Fibroblast of skin of left biceps (primary cell): ENCODE data around the gene HAL.

Experiments used
- DNase-seq, 2 experiments: peaks; one replicate each; pipeline ENCODE4 v3.0.0-alpha.2; 2013; ENCODE audit warnings: low read depth in 2 of 2

Gene HAL, protein sequence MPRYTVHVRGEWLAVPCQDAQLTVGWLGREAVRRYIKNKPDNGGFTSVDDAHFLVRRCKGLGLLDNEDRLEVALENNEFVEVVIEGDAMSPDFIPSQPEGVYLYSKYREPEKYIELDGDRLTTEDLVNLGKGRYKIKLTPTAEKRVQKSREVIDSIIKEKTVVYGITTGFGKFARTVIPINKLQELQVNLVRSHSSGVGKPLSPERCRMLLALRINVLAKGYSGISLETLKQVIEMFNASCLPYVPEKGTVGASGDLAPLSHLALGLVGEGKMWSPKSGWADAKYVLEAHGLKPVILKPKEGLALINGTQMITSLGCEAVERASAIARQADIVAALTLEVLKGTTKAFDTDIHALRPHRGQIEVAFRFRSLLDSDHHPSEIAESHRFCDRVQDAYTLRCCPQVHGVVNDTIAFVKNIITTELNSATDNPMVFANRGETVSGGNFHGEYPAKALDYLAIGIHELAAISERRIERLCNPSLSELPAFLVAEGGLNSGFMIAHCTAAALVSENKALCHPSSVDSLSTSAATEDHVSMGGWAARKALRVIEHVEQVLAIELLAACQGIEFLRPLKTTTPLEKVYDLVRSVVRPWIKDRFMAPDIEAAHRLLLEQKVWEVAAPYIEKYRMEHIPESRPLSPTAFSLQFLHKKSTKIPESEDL

DNA sequence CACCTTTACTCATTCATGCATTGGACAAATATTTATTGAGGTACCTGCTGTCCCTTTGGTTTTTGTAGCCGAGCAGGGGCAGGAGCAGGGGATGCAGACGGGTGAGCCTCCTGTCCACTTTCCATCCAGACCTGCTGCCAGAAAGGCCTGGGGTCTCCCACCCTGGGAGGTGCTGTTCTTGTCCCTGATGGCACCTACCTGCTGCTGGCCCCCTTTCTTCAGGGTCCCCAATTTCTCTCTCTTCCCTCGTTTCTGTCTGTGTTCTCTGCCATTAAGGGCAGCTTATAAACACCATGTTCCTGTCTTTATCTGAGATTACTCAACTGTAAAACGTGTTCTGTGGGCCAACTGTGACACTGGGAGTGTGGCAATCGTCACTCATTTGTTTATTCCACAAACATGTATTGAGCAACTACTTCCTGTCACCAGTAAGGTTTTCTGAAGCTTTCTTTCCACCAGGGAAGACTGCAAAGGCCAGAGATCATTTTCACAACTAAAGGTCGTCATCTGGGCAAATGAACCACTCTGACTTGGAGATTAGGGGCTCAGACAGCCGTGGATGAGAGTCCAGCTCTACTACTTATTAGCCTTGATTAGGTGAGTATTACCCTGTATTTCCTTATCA, at the start of gene HAL:
Gene HAL (minus strand): TSS at position 311 of the 625 bp plus-strand sequence. CDS start 434 bp downstream, outside the sequence.
- no peak for DNase-seq

DNA sequence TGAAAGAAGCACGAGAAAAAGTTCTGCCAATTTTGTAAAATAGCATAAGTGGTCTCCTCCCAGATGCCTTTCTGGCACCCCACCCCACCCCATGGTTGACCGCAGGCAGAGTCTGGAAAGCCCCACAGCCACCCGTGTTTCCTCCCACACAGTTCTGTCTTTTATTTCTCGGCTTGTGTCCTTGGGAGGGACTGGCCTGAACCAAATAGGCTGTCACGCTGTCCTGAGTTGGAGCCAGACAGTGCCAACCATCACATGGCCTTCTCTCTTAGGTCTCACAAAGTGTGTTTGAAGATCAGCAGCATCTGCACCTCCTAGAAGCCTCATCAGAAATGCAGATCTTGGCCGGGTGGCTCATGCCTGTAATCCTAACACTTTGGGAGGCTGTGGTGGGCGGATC, 49.4 kb upstream of the HAL start:
- DNase-seq: no peak

DNA sequence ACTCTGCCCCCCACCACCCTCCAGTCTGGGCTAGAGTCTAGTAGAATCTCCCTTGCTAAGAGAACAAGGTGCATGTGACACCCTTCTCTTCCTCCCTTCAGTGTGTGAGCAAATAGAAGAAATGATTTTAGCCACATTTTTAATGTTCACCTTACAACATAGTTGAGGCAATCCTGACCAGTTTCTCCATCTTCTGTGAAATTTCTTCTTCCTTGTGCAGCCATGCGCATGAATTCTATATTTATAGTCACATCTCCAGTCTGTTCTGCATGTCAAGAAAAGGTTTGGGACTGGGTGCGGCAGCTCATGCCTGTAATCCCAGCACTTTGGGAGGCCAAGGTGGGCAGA, 48.8 kb upstream of the HAL start:
- no peak for DNase-seq

DNA sequence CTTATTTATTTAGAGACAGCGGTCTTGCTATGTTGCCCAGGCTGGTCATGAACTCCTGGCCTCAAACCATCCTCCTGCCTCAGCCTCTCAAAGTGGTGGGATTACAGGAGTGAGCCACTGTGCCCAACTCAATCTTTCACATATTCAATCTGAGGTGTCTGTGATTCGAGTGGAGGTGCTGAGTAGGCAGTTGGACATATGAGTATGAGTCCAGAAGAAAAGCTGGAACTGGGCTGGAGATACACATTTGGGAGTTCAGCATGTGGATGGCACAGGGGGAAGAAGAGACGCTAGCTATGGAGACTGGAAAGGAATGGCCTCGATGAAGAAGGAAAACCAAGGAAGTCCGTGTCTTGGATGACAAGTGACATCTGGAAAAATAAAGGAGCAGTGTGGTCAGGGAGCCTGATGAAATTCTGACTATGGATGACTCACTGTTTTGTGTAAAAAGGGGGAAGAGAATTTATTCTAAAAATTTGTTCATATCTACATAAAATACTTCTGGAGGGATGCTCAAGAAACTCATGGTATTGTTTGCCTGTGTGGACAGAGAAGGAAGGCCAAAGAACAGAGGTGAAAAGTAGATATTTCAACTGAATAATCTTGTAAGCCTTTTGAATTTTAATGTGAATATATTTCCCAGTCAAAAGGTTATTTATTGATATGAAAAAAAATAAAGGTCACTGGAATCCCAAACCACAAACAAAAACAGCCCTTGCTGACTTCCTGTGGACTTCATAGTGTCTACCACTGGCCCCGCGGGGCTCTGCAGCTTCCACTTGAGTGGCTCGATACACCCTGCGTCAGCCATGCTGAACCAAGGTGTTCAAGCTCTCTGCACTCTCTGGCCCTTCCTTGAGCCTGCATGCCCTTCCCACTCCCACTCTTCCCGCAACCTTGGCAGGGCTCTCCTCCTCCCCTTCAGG, 48.1 kb upstream of the HAL start:
- peak; percentile 28 to 35 for DNase-seq

DNA sequence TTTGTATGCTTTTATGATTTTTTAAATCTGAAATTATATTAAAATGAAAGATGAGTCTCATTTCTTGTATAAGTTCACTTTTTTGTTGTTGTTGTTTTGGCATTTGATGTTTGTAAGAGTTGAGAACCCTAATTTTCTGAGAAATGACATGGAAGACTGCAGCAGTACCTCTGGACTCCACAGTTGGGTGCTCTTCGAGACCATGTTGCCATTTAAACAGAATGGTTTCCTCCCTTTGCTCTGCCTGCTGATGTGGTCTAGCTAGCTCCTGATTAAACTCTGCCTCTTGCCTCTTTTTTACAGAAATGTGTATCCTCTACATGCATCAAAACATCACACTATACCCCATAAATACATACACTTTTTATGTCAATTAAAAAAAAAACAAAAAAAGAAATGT, 45.0 kb upstream of the HAL start:
- DNase-seq: no peak

DNA sequence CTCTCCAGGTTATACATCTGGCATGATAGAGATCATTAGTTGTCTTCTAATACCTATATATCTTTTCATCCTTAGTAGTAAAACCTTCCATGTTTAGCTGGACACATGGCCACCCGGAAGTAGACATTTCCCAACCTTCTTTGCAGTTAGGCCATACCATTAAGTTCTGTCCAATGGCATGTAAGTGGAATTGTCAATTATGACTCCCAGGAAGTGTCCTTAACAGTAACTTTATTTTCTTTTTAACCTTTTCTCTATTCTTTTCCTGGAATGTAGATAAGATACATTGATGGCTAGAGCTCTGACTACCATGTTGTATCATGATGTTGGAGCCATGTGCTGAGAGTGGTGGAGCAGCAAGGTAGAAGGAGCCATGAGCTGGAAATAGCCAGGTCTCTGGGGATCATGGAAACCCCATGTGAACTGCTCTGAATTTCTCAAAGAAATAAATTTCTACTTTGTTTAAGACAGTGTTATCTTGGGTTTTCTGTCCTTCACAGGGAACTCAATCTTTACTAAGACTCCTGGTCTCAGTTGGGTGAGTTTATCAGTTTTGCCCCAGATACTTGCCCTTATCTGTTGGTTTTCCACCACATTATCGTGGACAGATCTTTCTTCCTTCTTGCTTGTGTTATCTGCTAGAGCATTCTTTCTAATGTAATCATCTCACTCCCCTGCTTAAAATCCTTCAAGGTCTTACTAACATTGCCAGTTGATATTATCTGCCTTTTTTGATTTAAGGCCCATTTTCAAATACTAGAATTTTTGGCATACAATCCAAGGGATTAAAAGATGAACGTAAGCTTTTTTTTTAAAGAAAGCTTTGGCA, 44.4 kb upstream of the HAL start:
- no peak for DNase-seq

DNA sequence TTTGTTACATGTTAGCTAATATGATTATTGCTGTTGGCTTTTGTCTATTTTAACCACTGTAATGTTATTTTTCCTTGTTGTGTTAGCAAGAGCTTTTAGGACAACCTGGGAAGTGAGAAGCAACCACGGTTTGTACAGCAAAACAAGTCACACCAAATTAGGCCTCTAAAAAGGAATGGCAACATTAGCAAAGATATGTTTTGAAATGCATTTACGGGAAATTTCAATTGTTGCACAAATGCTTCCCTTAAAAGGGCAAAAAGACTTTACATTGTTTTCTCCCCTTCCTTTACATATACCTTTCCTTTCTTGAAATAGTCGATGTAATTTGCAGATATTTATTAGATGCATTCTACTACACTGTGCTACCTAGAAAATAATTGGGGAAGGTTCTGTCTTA, 43.4 kb upstream of the HAL start:
- no peak for DNase-seq

DNA sequence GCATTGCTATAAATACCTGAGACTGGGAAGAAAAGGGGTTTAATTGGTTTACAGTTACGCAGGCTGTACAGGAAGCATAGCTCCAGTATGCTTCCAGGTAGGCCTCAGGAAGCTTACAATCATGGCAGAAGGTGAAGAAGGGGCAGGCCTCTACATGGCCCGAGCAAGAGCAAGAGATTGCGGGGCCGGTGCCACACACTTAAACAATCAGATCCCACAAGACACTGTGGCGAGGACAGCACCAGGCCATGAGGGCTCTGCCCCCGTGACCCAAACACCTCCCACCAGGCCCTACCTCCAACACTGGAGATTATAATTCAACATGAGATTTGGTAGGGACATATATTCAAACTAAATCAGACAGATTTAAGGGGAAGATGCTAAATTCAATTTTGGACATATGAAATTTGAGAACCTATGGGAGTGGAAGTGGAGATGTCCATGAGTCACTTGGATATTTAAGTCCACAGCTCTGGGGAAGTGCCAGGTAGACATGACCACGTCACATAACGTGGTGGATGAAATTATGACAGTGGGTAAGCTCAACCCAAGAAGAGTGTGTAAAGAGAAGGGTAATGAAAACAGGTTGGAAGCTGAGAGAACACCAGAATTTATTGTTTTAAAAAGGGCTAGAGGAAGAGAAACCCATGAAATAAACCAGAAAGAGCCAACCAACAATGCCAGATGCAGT, 40.8 kb upstream of the HAL start:
- no peak for DNase-seq

DNA sequence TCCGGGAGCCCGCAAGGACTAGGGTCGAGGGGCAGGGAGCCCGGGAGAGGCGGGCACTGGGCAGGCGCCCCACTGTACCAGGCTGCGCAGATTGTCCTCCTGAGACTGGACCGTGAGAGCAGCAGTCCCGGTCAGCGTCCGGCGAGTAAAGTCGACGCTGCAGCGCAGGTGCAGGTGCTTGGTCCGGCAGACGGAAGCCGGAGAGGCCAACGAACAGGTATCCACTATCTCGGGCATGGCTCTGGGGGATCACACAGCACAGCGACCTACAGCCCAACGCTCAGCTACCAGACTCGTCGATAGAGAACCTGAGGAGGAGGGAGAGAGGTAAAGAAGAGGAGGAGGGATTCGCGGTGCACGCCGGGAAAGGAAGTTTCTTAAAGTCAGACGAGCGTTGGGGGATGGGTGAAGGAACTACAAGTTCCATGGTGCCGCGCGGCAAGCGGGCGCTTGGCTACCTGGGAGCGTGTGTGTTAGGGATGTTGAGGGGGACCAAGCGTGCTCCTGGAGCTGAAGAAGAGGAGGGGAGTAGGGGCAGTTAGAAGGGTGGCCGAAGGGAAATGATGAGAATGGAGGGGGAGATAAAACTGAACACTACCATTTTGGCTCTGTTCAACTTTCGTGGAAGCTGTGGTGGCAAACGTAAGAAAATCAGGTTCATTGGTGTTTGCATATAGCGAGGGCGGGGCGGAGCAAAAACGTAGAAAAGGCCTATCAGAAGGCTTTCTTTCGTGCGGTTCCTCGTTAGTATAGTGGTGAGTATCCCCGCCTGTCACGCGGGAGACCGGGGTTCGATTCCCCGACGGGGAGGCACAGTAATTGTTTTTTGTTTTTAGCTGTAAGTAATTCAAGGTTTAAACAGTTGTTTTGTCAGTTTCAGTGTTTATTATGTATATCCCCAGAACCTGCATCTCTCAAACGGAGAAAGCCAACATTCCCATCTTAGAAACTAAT, 39.4 kb upstream of the HAL start, which contains the start of gene LTA4H:
Gene LTA4H (minus strand): TSS at position 305 of the 954 bp plus-strand sequence. CDS start 68 bp downstream, at position 237.
- DNase-seq: peak; percentile 94 to 95

DNA sequence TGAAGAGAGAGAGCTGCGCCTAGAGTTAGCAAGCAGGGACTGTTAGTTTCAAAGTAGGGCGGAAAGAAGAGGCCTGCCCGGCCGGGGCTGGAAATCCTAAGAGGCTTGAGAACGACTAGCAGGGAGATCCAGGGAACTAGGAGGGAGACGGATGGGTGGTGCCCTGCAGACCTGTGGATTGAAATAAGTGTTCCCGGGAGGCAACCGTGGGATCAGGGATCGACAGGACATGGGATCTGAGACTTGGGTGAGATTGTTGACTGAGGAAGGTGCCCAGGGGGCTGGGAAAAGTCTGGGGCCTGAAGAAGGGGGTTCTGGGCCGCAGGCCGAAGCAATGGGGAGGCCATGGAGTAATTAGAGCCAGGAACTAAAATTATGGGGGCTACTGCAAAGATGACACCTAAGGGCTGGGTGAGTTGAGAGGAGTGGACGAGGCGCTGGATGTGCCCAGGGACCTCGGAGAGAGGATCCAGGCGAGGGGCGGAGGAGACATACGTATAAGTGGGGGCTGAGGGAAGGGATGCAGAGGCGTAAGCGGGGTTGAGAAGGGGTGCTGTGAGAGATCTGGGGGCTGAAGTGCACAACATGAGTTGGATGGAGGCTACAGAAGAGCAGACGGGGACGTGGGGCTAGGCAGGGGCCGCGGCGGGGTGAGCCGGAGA, 38.6 kb upstream of the HAL start:
- DNase-seq: no peak

DNA sequence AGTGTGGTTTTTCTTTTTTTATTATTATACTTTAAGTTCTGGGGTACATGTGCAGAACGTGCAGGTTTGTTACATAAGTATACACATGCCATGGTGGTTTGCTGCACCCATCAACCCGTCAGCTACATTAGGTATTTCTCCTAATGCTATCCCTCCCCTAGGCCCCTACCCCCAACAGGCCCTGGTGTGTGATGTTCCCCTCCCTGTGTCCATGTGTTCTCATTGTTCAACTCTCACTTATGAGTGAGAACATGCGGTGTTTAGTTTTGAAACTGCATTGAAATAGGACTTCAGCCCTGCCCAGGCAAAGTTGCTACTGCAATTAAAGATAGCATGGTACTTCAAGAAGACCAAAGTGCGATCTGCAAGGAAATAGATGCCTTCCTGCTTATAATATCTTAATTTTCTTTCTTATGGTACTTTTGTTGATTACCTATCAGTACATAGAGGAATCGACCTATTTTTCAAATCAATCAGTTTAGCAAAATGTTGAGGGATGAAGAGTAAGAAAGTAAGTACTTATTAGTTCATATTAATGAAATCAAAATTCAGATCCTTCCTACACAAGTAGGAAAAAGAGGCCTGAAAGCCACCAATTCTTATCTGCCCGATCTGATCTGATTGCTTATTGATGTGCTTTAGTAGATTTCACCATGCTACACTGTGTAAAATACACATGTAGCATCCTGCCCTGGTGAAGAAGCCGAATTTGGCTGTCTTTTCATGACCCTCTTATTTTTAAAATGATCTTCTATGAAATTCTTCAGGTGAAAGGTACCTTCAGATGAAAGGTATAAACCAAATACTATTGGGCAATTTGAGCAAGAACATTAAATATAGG, 37.6 kb upstream of the HAL start:
- no peak for DNase-seq

DNA sequence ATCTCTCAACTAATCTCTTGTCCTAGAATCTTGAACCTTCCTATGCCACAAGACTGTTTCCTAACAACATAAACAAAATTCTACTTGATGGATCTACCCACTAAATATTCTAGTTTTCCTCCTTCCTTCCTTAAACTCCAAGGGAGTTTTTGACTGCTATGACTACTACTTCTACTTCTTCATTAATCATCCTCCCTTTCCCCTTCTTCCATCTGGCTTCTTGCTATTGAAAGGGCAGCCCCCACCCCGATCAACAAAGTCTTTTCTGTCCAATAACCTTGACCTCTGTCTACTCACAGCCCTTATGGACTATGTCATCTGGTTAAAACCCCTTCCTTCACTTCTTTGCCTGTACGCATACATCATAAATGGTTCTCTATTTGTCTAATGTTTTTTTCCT, 33.7 kb upstream of the HAL start:
- no peak for DNase-seq

DNA sequence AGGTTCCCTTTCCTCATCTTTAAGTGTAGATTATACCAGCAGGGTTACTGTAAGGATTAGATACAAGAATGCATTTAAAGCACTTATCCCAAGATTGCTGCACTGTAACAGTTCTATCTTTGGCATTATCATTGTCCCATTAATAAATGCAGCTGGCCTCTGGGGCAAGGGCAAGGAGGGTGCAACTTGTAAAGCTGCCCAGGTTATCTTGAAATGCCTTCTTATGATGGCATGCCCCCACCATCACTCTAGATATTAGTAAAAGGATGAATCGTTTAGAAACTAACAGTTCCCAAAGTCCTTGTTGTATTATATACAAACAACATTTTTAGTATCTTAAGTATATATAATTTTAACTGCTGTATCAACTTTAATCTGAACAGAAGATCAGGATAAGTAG, 32.4 kb upstream of the HAL start:
- no peak for DNase-seq

DNA sequence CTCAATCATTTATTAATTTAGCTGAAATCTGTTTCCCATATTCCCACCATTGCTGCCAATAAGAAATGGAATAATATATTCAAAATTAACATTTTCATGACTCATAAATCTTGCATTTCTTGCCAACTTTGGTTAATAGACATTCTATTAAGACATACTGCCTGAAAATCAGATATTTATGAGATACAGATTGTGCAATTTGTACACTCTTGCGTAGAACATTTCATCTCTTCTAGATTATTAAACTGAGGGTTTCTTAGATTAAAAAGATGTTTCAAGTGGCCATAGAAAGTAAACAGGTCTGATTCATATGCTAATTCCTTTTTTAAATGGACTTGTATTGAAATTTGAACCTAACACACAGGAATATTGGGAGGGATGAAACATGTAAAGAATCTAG, 30.2 kb upstream of the HAL start:
- no peak for DNase-seq

DNA sequence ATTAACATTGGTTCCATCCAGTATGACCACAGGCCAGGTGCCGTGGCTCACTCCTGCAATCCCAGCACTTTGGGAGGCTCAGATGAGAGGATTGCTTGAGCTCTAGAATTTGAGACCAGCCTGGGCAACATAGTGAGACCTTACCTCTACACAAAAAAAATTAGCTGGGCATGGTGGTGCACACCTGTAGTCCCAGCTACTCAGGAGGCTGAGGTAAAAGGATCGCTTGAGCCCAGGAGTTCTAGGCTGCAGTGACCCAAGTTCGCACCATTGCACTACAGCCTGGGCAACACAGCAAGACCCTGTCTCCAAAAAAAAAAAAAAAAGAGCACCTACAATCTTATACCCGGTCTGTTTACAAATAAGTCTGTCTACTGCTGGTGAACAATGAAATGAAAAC, 29.4 kb upstream of the HAL start:
- no peak for DNase-seq

DNA sequence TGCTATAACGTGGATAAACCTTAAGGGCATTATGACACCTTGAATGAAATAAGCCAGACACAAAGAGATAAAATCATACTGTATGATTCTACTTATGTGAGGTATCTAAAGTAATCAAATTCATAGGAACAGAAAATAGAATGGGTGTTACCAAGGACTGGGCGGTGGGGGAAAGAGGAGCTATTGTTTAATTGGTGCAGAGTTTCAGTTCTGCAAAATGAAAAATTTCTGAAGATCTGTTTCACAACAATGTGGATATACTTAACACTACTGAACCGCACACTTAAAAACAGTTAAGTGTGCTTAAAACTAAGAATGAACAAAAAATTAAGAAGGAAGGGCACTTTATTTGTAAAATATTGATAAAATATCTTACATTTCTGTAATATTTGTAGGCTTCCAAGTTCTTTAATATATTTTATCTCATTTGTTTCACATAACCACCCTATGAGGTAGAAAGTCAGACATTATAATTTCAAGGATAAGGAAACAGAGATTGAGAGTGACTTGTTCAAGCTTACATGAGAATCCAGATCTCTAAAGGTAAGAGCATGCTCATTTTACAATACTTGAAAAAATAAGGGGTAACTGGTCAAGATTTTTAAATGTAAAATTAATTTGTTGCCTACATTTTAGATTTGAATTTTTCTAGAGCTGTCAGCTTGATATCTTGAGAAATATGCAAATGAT, 24.3 kb upstream of the HAL start:
- DNase-seq: no peak

DNA sequence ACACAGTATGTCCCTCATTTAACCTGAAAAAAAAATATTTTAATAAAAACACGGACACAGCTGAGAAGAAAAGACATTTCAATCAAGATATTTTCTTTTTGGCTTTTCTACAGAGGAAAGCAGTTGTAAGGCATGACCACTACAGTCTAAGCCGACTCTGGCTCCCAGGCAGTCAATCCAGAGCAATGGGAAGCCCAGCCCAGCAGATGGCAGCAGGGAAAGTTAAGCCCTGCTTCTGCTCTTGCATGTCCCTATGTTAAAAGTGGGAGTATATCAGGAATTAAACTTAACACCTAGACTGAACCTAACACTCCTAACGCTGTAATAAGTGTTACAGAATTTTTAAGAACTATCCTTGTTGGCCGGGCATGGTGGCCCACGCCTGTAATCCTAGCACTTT, 19.5 kb upstream of the HAL start:
- DNase-seq: no peak
